Kidney capillary endothelial cell (primary cell): ENCODE results near the gene ESR2.
A peak's percentile ranks its signal among the peaks of the same experiment; 100 is the strongest.

Experiments
- DNase-seq: peaks from one replicate; pipeline ENCODE4 v3.0.0-alpha.2; 2018; ENCODE audit warnings: low spot score

Gene ESR2

GRCh38 chr14:64266239-64266638 is 27.9 kb downstream of the ESR2 start:
- DNase-seq: peak; percentile 23

GRCh38 chr14:64265222-64265621 is 28.9 kb downstream of the ESR2 start:
- DNase-seq: no peak

- DNase-seq: no peak
Observed at GRCh38 chr14:64260418-64260817, 33.8 kb downstream of the ESR2 start.

- DNase-seq: no peak
Observed at GRCh38 chr14:64255756-64256155, 38.4 kb downstream of the ESR2 start.

- peak; percentile 82 for DNase-seq
Observed at GRCh38 chr14:64253672-64254071, 40.5 kb downstream of the ESR2 start.

GRCh38 chr14:64249363-64249762 is 44.8 kb downstream of the ESR2 start:
- DNase-seq: no peak

GRCh38 chr14:64248689-64249088 is 45.5 kb downstream of the ESR2 start:
- no peak for DNase-seq

GRCh38 chr14:64247195-64247594 is 47.0 kb downstream of the ESR2 start:
- no peak for DNase-seq

GRCh38 chr14:64246688-64247087 is 47.5 kb downstream of the ESR2 start:
- DNase-seq: no peak

GRCh38 chr14:64245491-64245890 is 48.7 kb downstream of the ESR2 start:
- DNase-seq: no peak

- no peak for DNase-seq
Observed at GRCh38 chr14:64244279-64244678, 49.9 kb downstream of the ESR2 start.

GRCh38 chr14:64238631-64239030 is 55.5 kb downstream of the ESR2 start:
- no peak for DNase-seq

- no peak for DNase-seq
Observed at GRCh38 chr14:64238049-64238448, 56.1 kb downstream of the ESR2 start.

- DNase-seq: no peak
Observed at GRCh38 chr14:64235652-64236640, 58.2 kb downstream of the ESR2 start.

GRCh38 chr14:64234877-64235651 is 59.1 kb downstream of the ESR2 start:
- no peak for DNase-seq

GRCh38 chr14:64233531-64234190 is 60.5 kb downstream of the ESR2 start:
- DNase-seq: no peak

GRCh38 chr14:64232944-64233343 is 61.2 kb downstream of the ESR2 start:
- no peak for DNase-seq

GRCh38 chr14:64232095-64232838 is 61.9 kb downstream of the ESR2 start:
- DNase-seq: peak; percentile 30

GRCh38 chr14:64229489-64229888 is 64.7 kb downstream of the ESR2 start:
- DNase-seq: no peak

GRCh38 chr14:64227856-64228255 is 66.3 kb downstream of the ESR2 start:
- DNase-seq: no peak

GRCh38 chr14:64225151-64225757 is 68.9 kb downstream of the ESR2 start:
- DNase-seq: no peak
